HCT116 (cell line): ENCODE measurements around the gene CFAP53.

ENCODE experiments used
- CBX3 ChIP-seq: IDR thresholded peaks from 2 replicates; pipeline ENCODE4 v1.6.1; 2012; ENCODE audit warnings: low read depth
- CEBPB ChIP-seq: IDR thresholded peaks from 2 replicates; pipeline ENCODE4 v1.6.1; 2012; ENCODE audit warnings: low read depth
- EGR1 ChIP-seq: IDR thresholded peaks from 2 replicates; pipeline ENCODE4 v1.6.1; 2012; ENCODE audit warnings: low read depth
- EZH2 ChIP-seq: fragments of 200-600 bp; sonication (generic); IDR thresholded peaks from 2 replicates; pipeline ENCODE4 v1.6.1; 2017; ENCODE audit warnings: antibody characterized with exemption, mixed run types
- POLR2A ChIP-seq: IDR thresholded peaks from 2 replicates; pipeline ENCODE4 v1.7.0; 2011; ENCODE audit warnings: borderline replicate concordance; ENCODE audit not compliant: insufficient read depth, insufficient read length; ENCODE audit errors: extremely low read depth
- POLR2AphosphoS5 ChIP-seq: IDR thresholded peaks from 2 replicates; pipeline ENCODE4 v1.6.1; 2011; ENCODE audit warnings: mild to moderate bottlenecking, low read depth, low read length, moderate library complexity
- YY1 ChIP-seq: IDR thresholded peaks from 2 replicates; pipeline ENCODE4 v1.6.1; 2011; ENCODE audit warnings: low read length, low read depth, moderate library complexity, mild to moderate bottlenecking; ENCODE audit not compliant: insufficient replicate concordance; ENCODE audit errors: extremely low read depth
- ZFX ChIP-seq: fragments of 450-650 bp; IDR thresholded peaks from 2 replicates; pipeline ENCODE4 v1.6.1; 2017
- ZNF274 ChIP-seq: fragments of 200-500 bp; sonication (Bioruptor generic); IDR thresholded peaks from 2 replicates; pipeline ENCODE4 v1.6.1; 2014; ENCODE audit warnings: mild to moderate bottlenecking, low read depth, low read length, inconsistent platforms
- TF ChIP-seq, protein P1 (sequence below), 3 experiments: fragments of 200-600 bp in 1 of 3; sonication (generic) in 1 of 3; IDR thresholded peaks in 2 of 3; conservative IDR thresholded peaks in 1 of 3; 2 replicates each; pipeline ENCODE4 v1.5.1; 2012 to 2017; ENCODE audit warnings: low read depth in 2 of 3, low read length in 2 of 3, antibody characterized with exemption in 1 of 3, borderline replicate concordance in 1 of 3, control low read depth in 1 of 3, mild to moderate bottlenecking in 1 of 3, mixed read lengths in 1 of 3, mixed run types in 1 of 3, moderate library complexity in 1 of 3; ENCODE audit not compliant: insufficient read depth in 1 of 3
- TF ChIP-seq, protein P2 (sequence below): IDR thresholded peaks from 2 replicates; pipeline ENCODE4 v1.6.1; 2011; ENCODE audit warnings: mild to moderate bottlenecking, low read length, moderate library complexity; ENCODE audit not compliant: insufficient replicate concordance; ENCODE audit errors: extremely low read depth

DNA sequence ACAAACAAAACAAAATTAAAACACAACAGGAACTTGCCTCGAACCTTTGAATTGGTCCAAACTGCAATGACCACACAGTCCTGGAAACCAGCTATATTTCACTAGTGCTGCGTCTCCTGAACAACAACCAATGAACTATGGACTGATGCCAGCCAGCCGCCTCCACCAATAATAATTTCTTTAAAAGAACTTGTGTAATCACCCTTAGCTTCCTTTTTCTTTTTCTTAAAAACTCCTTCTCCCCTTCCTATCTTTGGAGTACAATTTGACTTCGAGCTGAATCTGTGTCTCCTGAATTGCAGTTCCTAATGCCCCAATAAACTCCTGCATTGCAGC is 22.8 kb upstream of the CFAP53 start:
- no peak for TF ChIP-seq CEBPB
- TF ChIP-seq, protein P1, sequence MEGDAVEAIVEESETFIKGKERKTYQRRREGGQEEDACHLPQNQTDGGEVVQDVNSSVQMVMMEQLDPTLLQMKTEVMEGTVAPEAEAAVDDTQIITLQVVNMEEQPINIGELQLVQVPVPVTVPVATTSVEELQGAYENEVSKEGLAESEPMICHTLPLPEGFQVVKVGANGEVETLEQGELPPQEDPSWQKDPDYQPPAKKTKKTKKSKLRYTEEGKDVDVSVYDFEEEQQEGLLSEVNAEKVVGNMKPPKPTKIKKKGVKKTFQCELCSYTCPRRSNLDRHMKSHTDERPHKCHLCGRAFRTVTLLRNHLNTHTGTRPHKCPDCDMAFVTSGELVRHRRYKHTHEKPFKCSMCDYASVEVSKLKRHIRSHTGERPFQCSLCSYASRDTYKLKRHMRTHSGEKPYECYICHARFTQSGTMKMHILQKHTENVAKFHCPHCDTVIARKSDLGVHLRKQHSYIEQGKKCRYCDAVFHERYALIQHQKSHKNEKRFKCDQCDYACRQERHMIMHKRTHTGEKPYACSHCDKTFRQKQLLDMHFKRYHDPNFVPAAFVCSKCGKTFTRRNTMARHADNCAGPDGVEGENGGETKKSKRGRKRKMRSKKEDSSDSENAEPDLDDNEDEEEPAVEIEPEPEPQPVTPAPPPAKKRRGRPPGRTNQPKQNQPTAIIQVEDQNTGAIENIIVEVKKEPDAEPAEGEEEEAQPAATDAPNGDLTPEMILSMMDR (IDR thresholded peaks at IDR 0.05 in 2 of 3, conservative IDR thresholded peaks at IDR 0.05 in 1 of 3; ENCODE audit: borderline replicate concordance in 1 of 3, insufficient read depth in 1 of 3, low read depth in 2 of 3, low read length in 2 of 3): no peak
- TF ChIP-seq POLR2A: no peak
- no peak for TF ChIP-seq CBX3
- TF ChIP-seq EZH2: no peak
- TF ChIP-seq YY1: no peak
- TF ChIP-seq ZNF274: no peak
- no peak for TF ChIP-seq EGR1
- TF ChIP-seq, protein P2, sequence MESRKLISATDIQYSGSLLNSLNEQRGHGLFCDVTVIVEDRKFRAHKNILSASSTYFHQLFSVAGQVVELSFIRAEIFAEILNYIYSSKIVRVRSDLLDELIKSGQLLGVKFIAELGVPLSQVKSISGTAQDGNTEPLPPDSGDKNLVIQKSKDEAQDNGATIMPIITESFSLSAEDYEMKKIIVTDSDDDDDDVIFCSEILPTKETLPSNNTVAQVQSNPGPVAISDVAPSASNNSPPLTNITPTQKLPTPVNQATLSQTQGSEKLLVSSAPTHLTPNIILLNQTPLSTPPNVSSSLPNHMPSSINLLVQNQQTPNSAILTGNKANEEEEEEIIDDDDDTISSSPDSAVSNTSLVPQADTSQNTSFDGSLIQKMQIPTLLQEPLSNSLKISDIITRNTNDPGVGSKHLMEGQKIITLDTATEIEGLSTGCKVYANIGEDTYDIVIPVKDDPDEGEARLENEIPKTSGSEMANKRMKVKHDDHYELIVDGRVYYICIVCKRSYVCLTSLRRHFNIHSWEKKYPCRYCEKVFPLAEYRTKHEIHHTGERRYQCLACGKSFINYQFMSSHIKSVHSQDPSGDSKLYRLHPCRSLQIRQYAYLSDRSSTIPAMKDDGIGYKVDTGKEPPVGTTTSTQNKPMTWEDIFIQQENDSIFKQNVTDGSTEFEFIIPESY: no peak
- TF ChIP-seq ZFX: no peak
- TF ChIP-seq POLR2AphosphoS5: no peak
